B cell (primary cell): ENCODE measurements around the gene MAD1L1. TPM values are rescaled to one million over a fixed set of nuclear protein-coding genes. Genes with fewer than 3 reads are reported as not detected.

Experiments
- ATAC-seq: fragments of 200-7000 bp; cut with Tn5 transposase; one replicate; pipeline ENCODE4 v1.10.0; 2021; ENCODE audit warnings: low read depth, mild to moderate bottlenecking, moderate number of reproducible peaks, moderate library complexity
- CTCF ChIA-PET: fragments of 350-600 bp; sonication (Branson Sonifier 250); formaldehyde crosslinking; loops from one replicate; lab custom pipeline; 2021; ENCODE audit warnings: antibody characterized with exemption, inconsistent platforms; lab: Charles Lee
- POLR2A ChIA-PET: fragments of 350-600 bp; sonication (Branson Sonifier 250); formaldehyde crosslinking; loops from one replicate; lab custom pipeline; 2021; ENCODE audit warnings: antibody characterized with exemption; lab: Charles Lee
- DNase-seq: peaks from one replicate; pipeline ENCODE4 v3.0.0; 2013
- H2AFZ ChIP-seq: 2 replicates; pipeline ENCODE4 v1.6.1; 2012; ENCODE audit warnings: mild to moderate bottlenecking, low read depth, low read length; ENCODE audit not compliant: insufficient read depth, poor library complexity, severe bottlenecking
- H3K27ac ChIP-seq, 2 donors: 1 replicate in 1 of 2; 2 replicates in 1 of 2; pipeline ENCODE4 v1.5.1; 2012 to 2013; ENCODE audit warnings: low read length in 2 of 2, mild to moderate bottlenecking in 2 of 2, moderate library complexity in 1 of 2
- H3K27me3 ChIP-seq, 4 experiments: fragments of 200-600 bp in 1 of 4; sonication (generic) in 1 of 4; replicated peaks in 1 of 4; 1 replicate in 2 of 4; 2 replicates in 2 of 4; pipeline versions ENCODE4 v1.6.1 to v1.7.0; 2013 to 2016; ENCODE audit warnings: low read length in 3 of 4, mild to moderate bottlenecking in 2 of 4, mixed read lengths in 1 of 4, moderate library complexity in 1 of 4; ENCODE audit not compliant: insufficient read depth in 4 of 4, control insufficient read depth in 3 of 4; ENCODE audit errors: control extremely low read depth in 1 of 4
- H3K36me3 ChIP-seq, 2 experiments: replicated peaks in 1 of 2; 1 replicate in 1 of 2; 2 replicates in 1 of 2; pipeline versions ENCODE4 v1.6.1 to v1.7.1; 2013; ENCODE audit warnings: low read length in 1 of 2; ENCODE audit not compliant: insufficient read depth in 2 of 2, control insufficient read depth in 1 of 2; ENCODE audit errors: control extremely low read depth in 1 of 2, extremely low read depth in 1 of 2
- H3K4me1 ChIP-seq, 2 donors: fragments of 200-600 bp in 1 of 2; sonication (generic) in 1 of 2; 1 replicate in 1 of 2; 2 replicates in 1 of 2; pipeline versions ENCODE4 v1.5.1 to v1.6.1; 2013 to 2017; ENCODE audit warnings: low read length in 2 of 2; ENCODE audit not compliant: control insufficient read depth in 2 of 2, insufficient read depth in 2 of 2
- H3K4me2 ChIP-seq: replicated peaks from 2 replicates; pipeline ENCODE3; 2012; ENCODE audit warnings: mild to moderate bottlenecking, low read depth, low read length; ENCODE audit not compliant: poor library complexity, severe bottlenecking
- H3K4me3 ChIP-seq, 5 experiments: fragments of 200-600 bp in 1 of 5; sonication (generic) in 1 of 5; 1 replicate in 3 of 5; 2 replicates in 2 of 5; pipeline versions ENCODE4 v1.5.1 to v1.7.0; 2011 to 2016; ENCODE audit warnings: low read length in 4 of 5, mild to moderate bottlenecking in 4 of 5, low read depth in 2 of 5, control low read depth in 1 of 5, moderate library complexity in 1 of 5; ENCODE audit not compliant: insufficient read depth in 1 of 5; ENCODE audit errors: control extremely low read depth in 1 of 5, extremely low read depth in 1 of 5
- H3K79me2 ChIP-seq: fragments of 200-600 bp; sonication (generic); one replicate; pipeline ENCODE4 v1.6.0; 2016; ENCODE audit warnings: low read length; ENCODE audit not compliant: control insufficient read depth, insufficient read depth
- H3K9ac ChIP-seq: fragments of 200-600 bp; sonication (generic); 2 replicates; pipeline ENCODE4 v1.6.1; 2017; ENCODE audit warnings: mild to moderate bottlenecking, low read length, moderate library complexity
- H3K9me3 ChIP-seq, 3 donors: one replicate each; pipeline versions ENCODE4 v1.6.1 to v1.7.1; 2013; ENCODE audit warnings: low read length in 2 of 3; ENCODE audit not compliant: control insufficient read depth in 2 of 3, insufficient read depth in 1 of 3; ENCODE audit errors: control extremely low read depth in 1 of 3
- H4K20me1 ChIP-seq: 2 replicates; pipeline ENCODE4 v1.6.0; 2012; ENCODE audit warnings: mild to moderate bottlenecking, low read length; ENCODE audit not compliant: insufficient read depth, control insufficient read depth, poor library complexity, severe bottlenecking
- H3K27ac Mint-ChIP-seq: one replicate; pipeline ENCODE4 v1.8.0; 2021; ENCODE audit warnings: mixed read lengths
- H3K27me3 Mint-ChIP-seq: one replicate; pipeline ENCODE4 v1.8.0; 2021; ENCODE audit warnings: mixed read lengths
- H3K4me1 Mint-ChIP-seq: one replicate; pipeline ENCODE4 v1.8.0; 2021; ENCODE audit warnings: mixed read lengths
- H3K4me3 Mint-ChIP-seq: one replicate; pipeline ENCODE4 v1.8.0; 2021; ENCODE audit warnings: mixed read lengths
- H3K9me3 Mint-ChIP-seq: one replicate; pipeline ENCODE4 v1.8.0; 2022; ENCODE audit warnings: mixed read lengths; ENCODE audit not compliant: insufficient read depth
- EZH2 ChIP-seq: IDR thresholded peaks from 2 replicates; pipeline ENCODE4 v1.6.1; 2012; ENCODE audit warnings: borderline replicate concordance, low read depth, mild to moderate bottlenecking, moderate library complexity, low read length; ENCODE audit not compliant: insufficient read depth, poor library complexity, severe bottlenecking
- WGBS: methylation state at CpG from one replicate; pipeline ENCODE4 v1.1.5; 2013; ENCODE audit warnings: missing lambda C conversion rate; ENCODE audit not compliant: insufficient coverage; 5-methylcytosine and 5-hydroxymethylcytosine counted together
- intact Hi-C: fragments of 100-400 bp; cut with micrococcal nuclease; formaldehyde crosslinking; loops from one replicate; pipeline ENCODE4 v1.10.0; 2022
- polyA plus RNA-seq: library from polyadenylated mRNA; depleted of rRNA; stranded (reverse); fragments of >200 nt; gene quantifications from 2 replicates; pipeline ENCODE4 v1.2.3, GENCODE V29; 2012
- total RNA-seq, 2 donors: library from RNA; stranded (reverse); fragments of 120-200 nt in 1 of 2; gene quantifications; 1 replicate in 1 of 2; 2 replicates in 1 of 2; pipeline versions ENCODE4 v1.2.3 to v1.2.4, GENCODE V29; 2013 to 2022
- TF ChIP-seq, protein P1 (sequence below): fragments of 200-600 bp; IDR thresholded peaks from one replicate; pipeline ENCODE4 v1.8.0; 2022; ENCODE audit warnings: antibody characterized with exemption, mild to moderate bottlenecking

MAD1L1 gene
- total and polyA plus RNA-seq, 2 donors (not counting 1 experiment from before 2014, with no cell fraction given): 86.7 to 110 TPM

GRCh38 chr7:1981878-1982230 is 250.9 kb downstream of the MAD1L1 start:
- Histone ChIP-seq H3K27me3 (no peaks in the 10 kb centered on the region), H4K20me1 (no peaks in the 10 kb centered on the region), H3K4me1 (peaks cover 19 to 24% of the 10 kb centered on the region in 2 donors), H3K27ac (no peak overlapping the region), H3K79me2 (no peaks in the 10 kb centered on the region), H3K36me3 (no peaks in the 10 kb centered on the region), H3K4me2 (no peak overlapping the region), H2AFZ (no peak overlapping the region), H3K4me3 (no peak overlapping the region), H3K9ac (no peak overlapping the region), H3K9me3 (peaks cover 0 to 16% (median 0%) of the 10 kb centered on the region in 3 donors)
- Mint-ChIP-seq H3K27ac (no peak overlapping the region), H3K4me1 (peaks cover 20% of the 10 kb centered on the region), H3K4me3 (no peak overlapping the region), H3K27me3 (no peaks in the 10 kb centered on the region), H3K9me3 (no peaks in the 10 kb centered on the region)
- ATAC-seq: no peak
- CTCF ChIA-PET: no interaction called here
- DNase-seq: no peak
- WGBS: 97% methylated on average over 6 of the region's 6 CpGs
- TF ChIP-seq, protein P1, sequence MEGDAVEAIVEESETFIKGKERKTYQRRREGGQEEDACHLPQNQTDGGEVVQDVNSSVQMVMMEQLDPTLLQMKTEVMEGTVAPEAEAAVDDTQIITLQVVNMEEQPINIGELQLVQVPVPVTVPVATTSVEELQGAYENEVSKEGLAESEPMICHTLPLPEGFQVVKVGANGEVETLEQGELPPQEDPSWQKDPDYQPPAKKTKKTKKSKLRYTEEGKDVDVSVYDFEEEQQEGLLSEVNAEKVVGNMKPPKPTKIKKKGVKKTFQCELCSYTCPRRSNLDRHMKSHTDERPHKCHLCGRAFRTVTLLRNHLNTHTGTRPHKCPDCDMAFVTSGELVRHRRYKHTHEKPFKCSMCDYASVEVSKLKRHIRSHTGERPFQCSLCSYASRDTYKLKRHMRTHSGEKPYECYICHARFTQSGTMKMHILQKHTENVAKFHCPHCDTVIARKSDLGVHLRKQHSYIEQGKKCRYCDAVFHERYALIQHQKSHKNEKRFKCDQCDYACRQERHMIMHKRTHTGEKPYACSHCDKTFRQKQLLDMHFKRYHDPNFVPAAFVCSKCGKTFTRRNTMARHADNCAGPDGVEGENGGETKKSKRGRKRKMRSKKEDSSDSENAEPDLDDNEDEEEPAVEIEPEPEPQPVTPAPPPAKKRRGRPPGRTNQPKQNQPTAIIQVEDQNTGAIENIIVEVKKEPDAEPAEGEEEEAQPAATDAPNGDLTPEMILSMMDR: no peak
- TF ChIP-seq EZH2: no peak
- POLR2A ChIA-PET: interaction anchor here (1.4 kb wide), 1 partner anchor 42 kb away, joined by 3 read pairs; no protein-coding TSS in a partner anchor
- intact Hi-C loops: no loop called here

DNA sequence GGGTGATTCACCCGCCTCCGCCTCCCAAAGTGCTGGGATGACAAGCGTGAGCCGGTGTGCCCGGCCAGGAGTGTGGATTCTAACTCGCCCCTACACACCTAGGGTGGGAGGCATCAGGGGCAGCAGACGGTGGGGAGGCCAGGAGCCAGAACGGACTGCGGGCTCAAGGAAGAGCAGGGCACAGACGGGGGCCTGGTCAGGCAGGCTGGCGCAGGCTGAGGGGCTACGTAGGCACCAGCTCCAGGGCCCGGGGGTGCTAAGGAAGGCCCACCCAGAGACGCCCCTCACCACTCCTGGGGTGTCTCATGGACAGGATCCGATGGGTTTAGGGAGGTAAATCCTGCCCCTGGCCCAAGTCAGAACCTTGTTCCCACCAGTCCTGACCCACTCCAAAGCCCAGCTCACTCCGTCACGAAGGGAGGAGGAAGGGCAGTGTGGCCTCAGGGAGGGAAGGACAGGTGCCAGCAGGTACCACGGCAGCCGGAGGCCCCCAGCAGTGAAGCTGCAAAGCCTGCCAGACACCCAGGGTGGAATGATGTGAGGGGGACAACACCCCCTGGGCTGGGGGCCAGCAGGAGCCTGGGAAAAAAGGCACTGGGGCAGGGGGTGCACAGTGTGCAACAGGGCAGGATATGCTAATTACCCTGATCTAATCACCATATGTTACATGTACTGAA is 251.4 kb downstream of the MAD1L1 start:
- ChIA-PET POLR2A (interaction anchor here (1.4 kb wide), 1 partner anchor 41 kb away, joined by 3 read pairs; no protein-coding TSS in a partner anchor), CTCF (no interaction called here)
- H3K27me3 Mint-ChIP-seq: no peaks in the 10 kb centered on the region
- ATAC-seq (no peak), DNase-seq (no peak)
- peak overlapping the region; percentile 84 for H3K27ac Mint-ChIP-seq
- Histone ChIP-seq H3K4me3 (no peak overlapping the region), H4K20me1 (no peaks in the 10 kb centered on the region), H3K9ac (no peak overlapping the region), H3K27me3 (no peaks in the 10 kb centered on the region), H3K79me2 (no peaks in the 10 kb centered on the region), H3K4me1 (peaks cover 19 to 24% of the 10 kb centered on the region in 2 donors), H3K27ac (no peak overlapping the region), H2AFZ (no peak overlapping the region), H3K36me3 (no peaks in the 10 kb centered on the region), H3K4me2 (peak overlapping the region; percentile 8), H3K9me3 (peaks cover 0 to 17% (median 0%) of the 10 kb centered on the region in 3 donors)
- TF ChIP-seq EZH2: no peak
- TF ChIP-seq, protein P1: no peak
- peaks cover 19% of the 10 kb centered on the region for H3K4me1 Mint-ChIP-seq
- H3K4me3 Mint-ChIP-seq: peak overlapping the region; percentile 79
- 88% methylated on average over 17 of the region's 19 CpGs for WGBS
- no peaks in the 10 kb centered on the region for H3K9me3 Mint-ChIP-seq
- intact Hi-C loops: no loop called here
